SK-N-SH treated with all-trans-retinoic acid at 6 μM for 48 hours (cell line): ENCODE results near the gene N4BP2L1.

Experiments
- CSDC2 ChIP-seq: fragments of 250-450 bp; sonication (Bioruptor Pico); IDR thresholded peaks from 2 replicates; pipeline ENCODE4 v1.5.0; 2020; ENCODE audit warnings: mild to moderate bottlenecking, moderate library complexity
- ESRRG ChIP-seq: fragments of 250-450 bp; sonication (Bioruptor Pico); IDR thresholded peaks from 2 replicates; pipeline ENCODE4 v1.6.1; 2021; ENCODE audit warnings: mild to moderate bottlenecking
- TOX ChIP-seq: fragments of 250-450 bp; sonication (Bioruptor Pico); IDR thresholded peaks from 2 replicates; pipeline ENCODE4 v1.8.0; 2021; ENCODE audit warnings: mild to moderate bottlenecking, moderate library complexity, borderline replicate concordance
- ZFP30 ChIP-seq: fragments of 450-650 bp; formaldehyde crosslinking; IDR thresholded peaks from 2 replicates; pipeline ENCODE4 v1.5.0; 2022; ENCODE audit warnings: mild to moderate bottlenecking, moderate library complexity
- ZNF70 ChIP-seq: fragments of 450-650 bp; formaldehyde crosslinking; IDR thresholded peaks from 2 replicates; pipeline ENCODE4 v1.5.0; 2020; ENCODE audit warnings: mild to moderate bottlenecking, moderate library complexity
- TF ChIP-seq, protein P1 (sequence below): fragments of 250-450 bp; sonication (Bioruptor Pico); IDR thresholded peaks from 2 replicates; pipeline ENCODE4 v1.5.1; 2020; ENCODE audit warnings: low read depth, mild to moderate bottlenecking, moderate library complexity
- TF ChIP-seq, protein P2 (sequence below): fragments of 250-450 bp; sonication (Bioruptor Pico); IDR thresholded peaks from 2 replicates; pipeline ENCODE4 v1.8.0; 2020; ENCODE audit warnings: mild to moderate bottlenecking, moderate library complexity, borderline replicate concordance
- TF ChIP-seq, protein P3 (sequence below): fragments of 250-450 bp; sonication (Bioruptor Pico); IDR thresholded peaks from 2 replicates; pipeline ENCODE4 v1.5.0; 2020; ENCODE audit warnings: mild to moderate bottlenecking, moderate library complexity
- TF ChIP-seq, protein P4 (sequence below): fragments of 250-450 bp; sonication (Bioruptor Pico); IDR thresholded peaks from 2 replicates; pipeline ENCODE4 v1.8.0; 2021; ENCODE audit warnings: low read depth, mild to moderate bottlenecking, moderate library complexity, borderline replicate concordance

DNA sequence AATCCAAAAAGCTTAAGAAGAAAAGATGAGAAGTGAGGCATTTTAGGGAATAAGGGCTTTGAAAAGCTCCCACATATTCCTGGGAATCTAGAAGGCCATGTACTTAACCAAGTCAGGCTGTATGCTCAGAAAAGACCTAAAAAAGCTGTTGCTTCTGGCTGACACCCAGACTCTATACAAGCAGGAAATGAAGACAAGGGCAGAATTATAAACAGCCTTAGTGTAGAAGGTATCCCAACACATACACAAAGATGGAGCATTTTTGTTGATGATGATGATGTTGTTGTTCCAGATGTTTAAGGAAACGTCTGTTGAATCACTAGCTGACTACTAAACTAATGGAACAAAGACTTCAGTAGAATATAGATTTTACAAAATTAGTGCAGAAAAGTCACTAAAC is 26.1 kb upstream of the N4BP2L1 start:
- TF ChIP-seq ZFP30 (no peak), TOX (CRISPR knock-in tag) (no peak), ZNF70 (CRISPR knock-in tag) (no peak), CSDC2 (CRISPR knock-in tag) (no peak), ESRRG (CRISPR knock-in tag) (no peak)
- TF ChIP-seq, protein P1, sequence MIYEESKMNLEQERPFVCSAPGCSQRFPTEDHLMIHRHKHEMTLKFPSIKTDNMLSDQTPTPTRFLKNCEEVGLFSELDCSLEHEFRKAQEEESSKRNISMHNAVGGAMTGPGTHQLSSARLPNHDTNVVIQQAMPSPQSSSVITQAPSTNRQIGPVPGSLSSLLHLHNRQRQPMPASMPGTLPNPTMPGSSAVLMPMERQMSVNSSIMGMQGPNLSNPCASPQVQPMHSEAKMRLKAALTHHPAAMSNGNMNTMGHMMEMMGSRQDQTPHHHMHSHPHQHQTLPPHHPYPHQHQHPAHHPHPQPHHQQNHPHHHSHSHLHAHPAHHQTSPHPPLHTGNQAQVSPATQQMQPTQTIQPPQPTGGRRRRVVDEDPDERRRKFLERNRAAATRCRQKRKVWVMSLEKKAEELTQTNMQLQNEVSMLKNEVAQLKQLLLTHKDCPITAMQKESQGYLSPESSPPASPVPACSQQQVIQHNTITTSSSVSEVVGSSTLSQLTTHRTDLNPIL (CRISPR knock-in tag), result no peak
- TF ChIP-seq, protein P2, sequence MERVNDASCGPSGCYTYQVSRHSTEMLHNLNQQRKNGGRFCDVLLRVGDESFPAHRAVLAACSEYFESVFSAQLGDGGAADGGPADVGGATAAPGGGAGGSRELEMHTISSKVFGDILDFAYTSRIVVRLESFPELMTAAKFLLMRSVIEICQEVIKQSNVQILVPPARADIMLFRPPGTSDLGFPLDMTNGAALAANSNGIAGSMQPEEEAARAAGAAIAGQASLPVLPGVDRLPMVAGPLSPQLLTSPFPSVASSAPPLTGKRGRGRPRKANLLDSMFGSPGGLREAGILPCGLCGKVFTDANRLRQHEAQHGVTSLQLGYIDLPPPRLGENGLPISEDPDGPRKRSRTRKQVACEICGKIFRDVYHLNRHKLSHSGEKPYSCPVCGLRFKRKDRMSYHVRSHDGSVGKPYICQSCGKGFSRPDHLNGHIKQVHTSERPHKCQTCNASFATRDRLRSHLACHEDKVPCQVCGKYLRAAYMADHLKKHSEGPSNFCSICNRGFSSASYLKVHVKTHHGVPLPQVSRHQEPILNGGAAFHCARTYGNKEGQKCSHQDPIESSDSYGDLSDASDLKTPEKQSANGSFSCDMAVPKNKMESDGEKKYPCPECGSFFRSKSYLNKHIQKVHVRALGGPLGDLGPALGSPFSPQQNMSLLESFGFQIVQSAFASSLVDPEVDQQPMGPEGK (CRISPR knock-in tag), result no peak
- TF ChIP-seq, protein P3, sequence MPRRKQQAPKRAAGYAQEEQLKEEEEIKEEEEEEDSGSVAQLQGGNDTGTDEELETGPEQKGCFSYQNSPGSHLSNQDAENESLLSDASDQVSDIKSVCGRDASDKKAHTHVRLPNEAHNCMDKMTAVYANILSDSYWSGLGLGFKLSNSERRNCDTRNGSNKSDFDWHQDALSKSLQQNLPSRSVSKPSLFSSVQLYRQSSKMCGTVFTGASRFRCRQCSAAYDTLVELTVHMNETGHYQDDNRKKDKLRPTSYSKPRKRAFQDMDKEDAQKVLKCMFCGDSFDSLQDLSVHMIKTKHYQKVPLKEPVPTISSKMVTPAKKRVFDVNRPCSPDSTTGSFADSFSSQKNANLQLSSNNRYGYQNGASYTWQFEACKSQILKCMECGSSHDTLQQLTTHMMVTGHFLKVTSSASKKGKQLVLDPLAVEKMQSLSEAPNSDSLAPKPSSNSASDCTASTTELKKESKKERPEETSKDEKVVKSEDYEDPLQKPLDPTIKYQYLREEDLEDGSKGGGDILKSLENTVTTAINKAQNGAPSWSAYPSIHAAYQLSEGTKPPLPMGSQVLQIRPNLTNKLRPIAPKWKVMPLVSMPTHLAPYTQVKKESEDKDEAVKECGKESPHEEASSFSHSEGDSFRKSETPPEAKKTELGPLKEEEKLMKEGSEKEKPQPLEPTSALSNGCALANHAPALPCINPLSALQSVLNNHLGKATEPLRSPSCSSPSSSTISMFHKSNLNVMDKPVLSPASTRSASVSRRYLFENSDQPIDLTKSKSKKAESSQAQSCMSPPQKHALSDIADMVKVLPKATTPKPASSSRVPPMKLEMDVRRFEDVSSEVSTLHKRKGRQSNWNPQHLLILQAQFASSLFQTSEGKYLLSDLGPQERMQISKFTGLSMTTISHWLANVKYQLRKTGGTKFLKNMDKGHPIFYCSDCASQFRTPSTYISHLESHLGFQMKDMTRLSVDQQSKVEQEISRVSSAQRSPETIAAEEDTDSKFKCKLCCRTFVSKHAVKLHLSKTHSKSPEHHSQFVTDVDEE (CRISPR knock-in tag), result no peak
- TF ChIP-seq, protein P4, sequence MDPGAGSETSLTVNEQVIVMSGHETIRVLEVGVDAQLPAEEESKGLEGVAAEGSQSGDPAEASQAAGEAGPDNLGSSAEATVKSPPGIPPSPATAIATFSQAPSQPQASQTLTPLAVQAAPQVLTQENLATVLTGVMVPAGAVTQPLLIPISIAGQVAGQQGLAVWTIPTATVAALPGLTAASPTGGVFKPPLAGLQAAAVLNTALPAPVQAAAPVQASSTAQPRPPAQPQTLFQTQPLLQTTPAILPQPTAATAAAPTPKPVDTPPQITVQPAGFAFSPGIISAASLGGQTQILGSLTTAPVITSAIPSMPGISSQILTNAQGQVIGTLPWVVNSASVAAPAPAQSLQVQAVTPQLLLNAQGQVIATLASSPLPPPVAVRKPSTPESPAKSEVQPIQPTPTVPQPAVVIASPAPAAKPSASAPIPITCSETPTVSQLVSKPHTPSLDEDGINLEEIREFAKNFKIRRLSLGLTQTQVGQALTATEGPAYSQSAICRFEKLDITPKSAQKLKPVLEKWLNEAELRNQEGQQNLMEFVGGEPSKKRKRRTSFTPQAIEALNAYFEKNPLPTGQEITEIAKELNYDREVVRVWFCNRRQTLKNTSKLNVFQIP (CRISPR knock-in tag), result no peak
